Mucosa of rectum (tissue), 2 donors: ENCODE data around the gene C4BPA.

Source experiments
- H3K27ac ChIP-seq, 2 donors: one replicate each; pipeline ENCODE4 v1.7.0; 2013; ENCODE audit warnings: inconsistent platforms in 2 of 2, low read depth in 2 of 2, low read length in 2 of 2
- H3K27me3 ChIP-seq, 2 donors: one replicate each; pipeline ENCODE4 v1.7.0; 2013; ENCODE audit warnings: low read length in 2 of 2; ENCODE audit not compliant: control insufficient read depth in 2 of 2, insufficient read depth in 2 of 2
- H3K36me3 ChIP-seq, 2 donors: one replicate each; pipeline ENCODE4 v1.7.0; 2013; ENCODE audit warnings: low read length in 2 of 2; ENCODE audit not compliant: control insufficient read depth in 2 of 2, insufficient read depth in 2 of 2
- H3K4me1 ChIP-seq, 2 donors: one replicate each; pipeline ENCODE4 v1.7.0; 2013; ENCODE audit warnings: low read length in 2 of 2, mild to moderate bottlenecking in 1 of 2; ENCODE audit not compliant: control insufficient read depth in 2 of 2, insufficient read depth in 2 of 2
- H3K4me3 ChIP-seq, 2 donors: one replicate each; pipeline ENCODE4 v1.7.0; 2013; ENCODE audit warnings: low read length in 2 of 2
- H3K9ac ChIP-seq, 2 donors: one replicate each; pipeline ENCODE4 v1.7.0; 2013; ENCODE audit warnings: low read length in 2 of 2, low read depth in 1 of 2, mild to moderate bottlenecking in 1 of 2
- H3K9me3 ChIP-seq, 2 donors: one replicate each; pipeline ENCODE4 v1.7.0; 2013; ENCODE audit warnings: low read length in 2 of 2; ENCODE audit not compliant: control insufficient read depth in 2 of 2
- donor health status: healthy.
- donor health status: Normal muscosa, but diverticular disease.

C4BPA gene

DNA sequence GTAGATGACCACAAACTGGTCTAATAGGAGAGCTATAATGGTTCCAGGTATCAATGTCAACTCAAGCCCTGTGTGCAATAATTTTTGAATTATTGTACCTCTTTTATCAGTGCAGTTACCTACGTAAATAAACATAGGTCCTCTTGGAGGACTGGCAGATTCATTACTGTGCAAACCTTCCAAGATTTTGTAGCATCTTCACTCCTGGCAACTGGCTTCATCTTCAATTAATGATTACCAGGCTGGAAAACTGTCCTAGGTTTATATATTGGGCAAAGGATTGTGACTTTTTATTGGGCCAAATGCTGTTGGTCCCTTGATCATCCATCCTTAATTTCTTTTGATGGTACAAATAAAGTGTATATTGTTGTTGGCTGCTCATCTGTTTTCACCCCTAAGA lies 35.6 kb downstream of the C4BPA start:
- H3K4me1 ChIP-seq = no peaks in the 10 kb centered on the region
- H3K27me3 ChIP-seq = no peaks in the 10 kb centered on the region
- H3K36me3 ChIP-seq = no peaks in the 10 kb centered on the region
- H3K9me3 ChIP-seq = no peaks in the 10 kb centered on the region
- no peak overlapping the region for H3K27ac ChIP-seq
- H3K4me3 ChIP-seq = no peak overlapping the region
- H3K9ac ChIP-seq = no peak overlapping the region

DNA sequence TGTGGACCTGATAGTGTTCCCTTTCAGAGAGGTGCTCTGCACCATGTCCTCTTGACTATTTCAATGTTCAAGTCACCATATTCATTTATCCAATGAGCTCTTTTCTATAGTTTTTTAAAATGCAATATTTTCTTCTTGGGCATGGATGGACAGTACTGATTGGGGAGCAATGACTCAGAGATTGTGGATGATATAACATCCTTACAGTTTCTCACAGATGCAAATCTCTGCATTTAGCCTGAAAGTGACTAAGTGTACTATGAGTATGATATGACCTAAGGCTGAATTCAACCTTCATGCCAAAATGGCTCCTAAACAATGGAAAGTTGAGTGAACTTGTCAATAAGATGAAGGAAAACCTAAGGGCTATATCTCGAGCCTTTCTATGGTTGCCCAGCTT lies 36.5 kb downstream of the C4BPA start:
- Histone ChIP-seq H3K4me3 (no peak overlapping the region), H3K9ac (no peak overlapping the region), H3K27me3 (no peaks in the 10 kb centered on the region), H3K4me1 (no peaks in the 10 kb centered on the region), H3K36me3 (no peaks in the 10 kb centered on the region), H3K27ac (no peak overlapping the region), H3K9me3 (no peaks in the 10 kb centered on the region)

DNA sequence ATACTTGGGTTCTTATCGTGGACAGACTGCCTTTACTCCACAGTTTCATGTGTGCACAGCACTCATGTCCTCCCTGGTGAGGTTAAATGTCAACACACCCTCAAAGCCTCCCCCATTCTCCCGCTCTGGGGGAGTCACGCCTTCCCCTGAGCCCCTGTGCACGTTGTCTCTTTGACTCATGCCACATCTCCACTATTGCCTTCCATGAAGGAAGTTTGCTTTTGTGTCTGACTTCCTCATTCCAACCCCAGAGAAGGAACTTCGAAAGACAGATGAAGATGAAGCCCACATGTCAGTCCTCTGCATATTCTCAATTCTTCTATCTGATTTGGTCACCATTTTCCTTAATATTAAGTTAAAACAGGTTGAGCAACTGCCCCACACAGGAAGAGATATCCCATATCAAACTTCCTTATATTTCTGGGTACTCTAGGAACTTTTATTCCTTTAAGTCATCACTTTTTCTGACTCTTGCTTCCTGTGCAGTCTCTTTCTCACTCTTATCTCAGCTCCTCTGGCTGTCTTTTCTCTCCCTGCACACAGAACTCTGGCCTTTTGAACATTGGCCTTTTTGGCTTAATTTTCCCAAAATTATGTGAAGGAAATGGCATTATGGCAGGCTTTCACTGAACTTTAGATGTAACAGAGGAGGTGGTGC lies 41.5 kb downstream of the C4BPA start:
- H3K4me1 ChIP-seq = no peaks in the 10 kb centered on the region
- H3K27me3 ChIP-seq = no peaks in the 10 kb centered on the region
- no peaks in the 10 kb centered on the region for H3K9me3 ChIP-seq
- H3K9ac ChIP-seq = no peak overlapping the region
- H3K27ac ChIP-seq = no peak overlapping the region
- H3K4me3 ChIP-seq = no peak overlapping the region
- H3K36me3 ChIP-seq = no peaks in the 10 kb centered on the region

DNA sequence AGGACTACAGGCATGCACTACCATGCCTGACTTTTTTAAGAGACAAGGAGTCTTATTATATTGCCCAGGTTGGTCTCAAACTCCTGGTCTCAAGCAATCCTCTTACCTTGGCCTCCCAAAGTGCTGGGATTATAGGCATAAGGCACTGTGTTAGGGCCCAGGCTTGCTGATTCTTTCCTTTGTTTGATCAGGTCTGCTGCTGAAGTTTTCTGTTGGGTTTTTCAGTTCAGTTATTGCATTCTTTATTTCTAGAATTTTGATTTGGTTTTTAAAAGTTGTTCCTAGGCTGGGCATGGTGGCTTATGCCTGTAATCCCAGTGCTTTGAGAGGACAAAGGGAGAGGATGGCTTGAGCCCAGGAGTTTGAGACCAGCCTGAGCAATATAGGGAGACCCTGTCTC lies 47.9 kb downstream of the C4BPA start:
- H3K27ac ChIP-seq = no peak overlapping the region
- no peaks in the 10 kb centered on the region for H3K9me3 ChIP-seq
- H3K9ac ChIP-seq = no peak overlapping the region
- H3K4me3 ChIP-seq = no peak overlapping the region
- no peaks in the 10 kb centered on the region for H3K36me3 ChIP-seq
- no peaks in the 10 kb centered on the region for H3K4me1 ChIP-seq
- H3K27me3 ChIP-seq = no peaks in the 10 kb centered on the region

DNA sequence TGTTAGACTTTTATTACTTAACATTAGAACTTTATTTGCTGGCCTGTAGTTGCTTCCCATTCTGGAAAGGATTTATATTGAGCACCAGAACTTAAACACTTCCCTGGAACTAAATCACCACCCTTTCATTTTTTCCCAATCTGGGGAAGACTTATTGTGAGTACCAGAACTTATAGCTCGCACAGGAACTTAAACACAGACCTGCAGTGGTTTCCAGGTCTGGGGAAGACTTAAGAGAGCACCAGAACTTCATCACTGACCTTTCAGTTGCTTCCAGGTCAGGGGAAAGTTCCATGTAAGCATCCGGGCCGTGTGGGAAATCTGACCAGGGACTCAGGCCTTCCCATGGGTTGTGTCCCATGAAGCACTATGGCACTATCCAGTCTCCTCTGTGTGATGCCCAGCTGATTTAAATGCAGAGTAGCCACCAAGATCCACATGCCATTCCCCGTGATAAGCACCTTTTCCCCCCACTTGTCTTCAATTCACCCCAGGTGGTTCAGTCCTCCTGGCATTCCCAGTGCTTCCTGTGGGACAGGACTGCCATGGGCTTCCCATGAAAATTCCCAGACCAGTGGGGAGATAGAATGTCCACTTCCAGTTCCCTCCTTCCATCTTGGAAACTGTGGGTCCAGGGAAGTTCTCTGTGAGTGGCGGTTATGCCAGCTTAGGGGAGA lies 48.9 kb downstream of the C4BPA start:
- Histone ChIP-seq H3K9me3 (no peaks in the 10 kb centered on the region), H3K4me1 (no peaks in the 10 kb centered on the region), H3K36me3 (no peaks in the 10 kb centered on the region), H3K4me3 (no peak overlapping the region), H3K27me3 (no peaks in the 10 kb centered on the region), H3K27ac (no peak overlapping the region), H3K9ac (no peak overlapping the region)

DNA sequence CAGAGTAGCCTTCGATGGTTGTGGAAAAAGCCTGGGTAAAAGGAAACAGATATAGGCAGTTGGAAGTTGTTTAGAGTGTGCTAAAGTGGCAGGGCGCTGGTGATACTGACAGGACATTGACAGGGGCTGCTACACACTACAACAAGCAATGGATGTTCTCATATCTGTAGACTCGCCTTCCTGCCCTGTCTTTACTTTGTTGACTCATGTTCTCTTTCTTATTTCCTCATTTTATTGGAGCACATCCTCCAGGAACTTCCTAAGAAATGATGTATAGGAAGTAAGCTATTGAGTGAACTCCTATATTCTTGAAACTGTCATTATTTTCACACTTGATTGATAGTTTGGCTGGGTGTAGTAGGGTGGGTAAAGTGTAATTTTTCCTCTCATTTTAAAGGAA lies 51.0 kb downstream of the C4BPA start:
- H3K27me3 ChIP-seq = no peaks in the 10 kb centered on the region
- no peaks in the 10 kb centered on the region for H3K4me1 ChIP-seq
- no peak overlapping the region for H3K9ac ChIP-seq
- H3K9me3 ChIP-seq = no peaks in the 10 kb centered on the region
- H3K4me3 ChIP-seq = no peak overlapping the region
- H3K27ac ChIP-seq = no peak overlapping the region
- H3K36me3 ChIP-seq = no peaks in the 10 kb centered on the region

DNA sequence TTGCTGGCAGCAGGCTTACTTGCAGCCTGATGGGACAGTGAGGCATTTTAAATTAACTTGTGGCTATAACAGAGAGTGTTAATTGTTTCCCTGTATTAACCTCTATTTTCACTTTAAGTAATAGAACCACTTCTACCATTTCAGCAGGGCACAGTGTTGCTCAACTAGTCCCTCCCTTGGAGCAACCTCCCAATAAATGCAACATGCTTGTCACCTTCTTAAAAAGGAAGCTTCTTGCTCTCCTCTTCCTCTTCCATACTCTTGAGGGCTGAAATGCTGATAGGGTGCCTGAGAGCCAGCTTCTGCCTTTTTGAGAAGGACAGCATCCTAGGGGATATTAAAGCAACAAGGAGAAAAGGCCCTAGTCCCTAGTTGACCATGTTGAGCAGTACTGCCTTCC lies 52.1 kb downstream of the C4BPA start:
- Histone ChIP-seq H3K36me3 (no peaks in the 10 kb centered on the region), H3K9ac (no peak overlapping the region), H3K27me3 (no peaks in the 10 kb centered on the region), H3K9me3 (no peaks in the 10 kb centered on the region), H3K27ac (no peak overlapping the region), H3K4me3 (no peak overlapping the region), H3K4me1 (no peaks in the 10 kb centered on the region)

DNA sequence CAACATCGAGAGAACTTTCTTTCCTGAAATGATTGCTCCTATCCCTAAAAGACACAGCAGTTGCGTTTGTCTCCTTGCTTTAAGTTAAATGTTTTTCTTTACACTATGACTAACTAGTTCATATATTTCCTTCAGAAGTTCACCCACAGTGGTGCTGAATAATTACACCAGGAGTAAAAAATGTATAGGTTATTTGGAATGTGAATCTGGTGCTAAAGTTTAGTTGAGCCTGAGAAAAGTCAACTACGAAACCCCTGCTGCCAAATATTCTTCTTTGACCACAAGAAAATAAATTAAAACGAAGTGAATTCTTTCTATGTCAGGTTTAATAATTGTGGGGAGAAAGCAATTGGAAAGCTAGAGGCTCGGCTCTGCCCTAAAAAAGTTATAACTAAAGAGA lies 52.8 kb downstream of the C4BPA start:
- no peaks in the 10 kb centered on the region for H3K36me3 ChIP-seq
- H3K4me3 ChIP-seq = no peak overlapping the region
- no peak overlapping the region for H3K9ac ChIP-seq
- H3K27ac ChIP-seq = no peak overlapping the region
- no peaks in the 10 kb centered on the region for H3K4me1 ChIP-seq
- no peaks in the 10 kb centered on the region for H3K27me3 ChIP-seq
- no peaks in the 10 kb centered on the region for H3K9me3 ChIP-seq

DNA sequence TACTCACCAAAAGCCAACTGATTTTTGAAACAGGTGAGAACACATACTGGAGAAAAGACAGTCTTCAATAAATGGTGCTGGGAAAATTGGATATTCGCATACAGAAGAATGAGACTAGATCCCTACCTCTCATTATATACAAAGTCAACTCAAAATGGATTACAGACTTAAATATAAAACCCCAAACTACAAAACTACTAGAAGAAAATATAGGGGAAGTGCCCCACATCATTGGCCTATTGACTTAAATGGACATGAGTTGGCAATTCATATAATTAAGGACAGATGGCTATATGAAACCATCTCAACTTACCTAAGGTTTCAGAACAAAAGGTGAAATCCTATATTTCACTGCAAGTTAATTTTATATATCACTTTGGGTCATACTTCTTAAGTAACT lies 60.1 kb downstream of the C4BPA start:
- Histone ChIP-seq H3K4me3 (no peak overlapping the region), H3K9me3 (no peaks in the 10 kb centered on the region), H3K27me3 (no peaks in the 10 kb centered on the region), H3K27ac (no peak overlapping the region), H3K36me3 (no peaks in the 10 kb centered on the region), H3K9ac (no peak overlapping the region), H3K4me1 (no peaks in the 10 kb centered on the region)

DNA sequence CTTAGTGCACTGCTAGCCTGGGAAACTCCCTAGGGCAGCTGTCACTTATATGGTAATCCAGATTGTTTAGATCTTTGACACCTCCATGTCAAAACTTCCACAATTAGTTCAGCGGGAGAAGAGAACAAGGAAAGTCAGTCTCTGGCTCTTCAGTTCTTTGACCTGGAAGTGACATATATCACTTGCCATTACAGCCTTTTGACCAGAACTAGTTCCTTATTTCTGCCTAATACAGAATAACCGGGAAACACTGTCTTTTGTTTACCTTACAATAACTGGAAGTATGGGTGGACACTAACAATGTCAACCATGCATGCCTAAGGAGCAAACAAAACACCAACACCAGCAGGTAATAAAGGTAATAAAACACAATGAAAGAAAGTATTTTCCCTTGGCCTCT lies 68.3 kb downstream of the C4BPA start:
- H3K4me1 ChIP-seq = peaks cover 4 to 16% of the 10 kb centered on the region in 2 donors
- H3K9ac ChIP-seq = no peak overlapping the region
- no peaks in the 10 kb centered on the region for H3K36me3 ChIP-seq
- no peaks in the 10 kb centered on the region for H3K9me3 ChIP-seq
- H3K27ac ChIP-seq = peak overlapping the region; percentile 33 to 57
- no peaks in the 10 kb centered on the region for H3K27me3 ChIP-seq
- H3K4me3 ChIP-seq = no peak overlapping the region
